ENCODE data around the gene TMEM250.

Gene TMEM250

GRCh38 chr9:136119883-136120393 is 1.3 kb upstream of the TMEM250 start:
- no peaks in the 10 kb centered on the region for H3K9me3 Mint-ChIP-seq
- ATAC-seq (replicated peaks; ENCODE audit: extremely low read depth, poor library complexity, severe bottlenecking) = no peak
- peaks cover 5% of the 10 kb centered on the region for H3K4me1 Mint-ChIP-seq
- DNase-seq (ENCODE audit: low spot score in 2 of 2) = no peak
- peak overlapping the region; percentile 78 for H3K4me3 Mint-ChIP-seq
- peaks cover 15% of the 10 kb centered on the region for H3K36me3 Mint-ChIP-seq (ENCODE audit: insufficient read depth)
- H3K27ac Mint-ChIP-seq (ENCODE audit: low read depth) = no peak overlapping the region
- peaks cover 5% of the 10 kb centered on the region for H3K27me3 Mint-ChIP-seq

GRCh38 chr9:136119061-136119882 is 597 bp upstream of the TMEM250 start:
- Mint-ChIP-seq H3K4me3 (peak overlapping the region; percentile 78), H3K27ac (ENCODE audit: low read depth) (no peak overlapping the region), H3K4me1 (peaks cover 5% of the 10 kb centered on the region), H3K27me3 (no peaks in the 10 kb centered on the region), H3K36me3 (ENCODE audit: insufficient read depth) (peaks cover 16% of the 10 kb centered on the region), H3K9me3 (no peaks in the 10 kb centered on the region)
- peak; percentile 28 for ATAC-seq (replicated peaks; ENCODE audit: extremely low read depth, poor library complexity, severe bottlenecking)
- DNase-seq (ENCODE audit: low spot score in 2 of 2) = no peak

DNA sequence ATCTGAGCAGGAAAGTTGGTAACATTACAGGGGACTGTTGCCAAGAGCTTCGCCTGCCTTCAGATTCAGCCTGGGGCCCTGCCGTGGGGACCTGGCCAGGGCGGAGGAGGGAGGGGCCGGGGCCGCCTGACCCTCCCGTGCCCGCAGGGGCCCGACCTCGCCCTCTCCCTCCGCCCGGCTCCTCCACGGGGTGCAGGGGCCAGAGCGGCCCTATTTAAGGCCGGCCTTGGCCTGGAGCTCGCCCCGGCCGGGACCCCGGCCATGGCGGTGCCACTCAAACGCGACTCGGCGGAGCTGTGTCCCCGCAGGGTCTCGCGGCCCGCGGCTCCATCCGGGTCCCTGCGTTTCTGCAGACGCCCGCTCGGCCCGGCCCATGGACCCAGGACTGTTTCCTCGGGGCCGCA is 757 bp downstream of the TMEM250 start:
- Mint-ChIP-seq H3K4me3 (peak overlapping the region; percentile 71), H3K36me3 (ENCODE audit: insufficient read depth) (peaks cover 19% of the 10 kb centered on the region), H3K27me3 (no peaks in the 10 kb centered on the region), H3K9me3 (no peaks in the 10 kb centered on the region), H3K27ac (ENCODE audit: low read depth) (no peak overlapping the region), H3K4me1 (peaks cover 12% of the 10 kb centered on the region)
- ATAC-seq (replicated peaks; ENCODE audit: extremely low read depth, poor library complexity, severe bottlenecking) (no peak), DNase-seq (ENCODE audit: low spot score in 2 of 2) (no peak)

- H3K4me3 Mint-ChIP-seq = peak overlapping the region; percentile 71
- no peak overlapping the region for H3K27ac Mint-ChIP-seq (ENCODE audit: low read depth)
- H3K9me3 Mint-ChIP-seq = no peaks in the 10 kb centered on the region
- peaks cover 9% of the 10 kb centered on the region for H3K4me1 Mint-ChIP-seq
- peaks cover 18% of the 10 kb centered on the region for H3K36me3 Mint-ChIP-seq (ENCODE audit: insufficient read depth)
- no peaks in the 10 kb centered on the region for H3K27me3 Mint-ChIP-seq
- no peak for ATAC-seq (replicated peaks; ENCODE audit: extremely low read depth, poor library complexity, severe bottlenecking)
- DNase-seq (ENCODE audit: low spot score in 2 of 2) = no peak
Measured at GRCh38 chr9:136117291-136117915, 1.3 kb downstream of the TMEM250 start.

GRCh38 chr9:136116360-136117098 is 2.1 kb downstream of the TMEM250 start:
- Mint-ChIP-seq H3K4me3 (peak overlapping the region; percentile 71), H3K9me3 (no peaks in the 10 kb centered on the region), H3K27ac (ENCODE audit: low read depth) (peak overlapping the region; percentile 78), H3K36me3 (ENCODE audit: insufficient read depth) (peaks cover 18% of the 10 kb centered on the region), H3K4me1 (peaks cover 10% of the 10 kb centered on the region), H3K27me3 (no peaks in the 10 kb centered on the region)
- DNase-seq (ENCODE audit: low spot score in 2 of 2) = no peak
- no peak for ATAC-seq (replicated peaks; ENCODE audit: extremely low read depth, poor library complexity, severe bottlenecking)

GRCh38 chr9:136115641-136116359 is 2.9 kb downstream of the TMEM250 start:
- no peaks in the 10 kb centered on the region for H3K9me3 Mint-ChIP-seq
- H3K27me3 Mint-ChIP-seq = no peaks in the 10 kb centered on the region
- peak overlapping the region; percentile 78 for H3K27ac Mint-ChIP-seq (ENCODE audit: low read depth)
- H3K4me1 Mint-ChIP-seq = peaks cover 17% of the 10 kb centered on the region
- no peak overlapping the region for H3K4me3 Mint-ChIP-seq
- H3K36me3 Mint-ChIP-seq (ENCODE audit: insufficient read depth) = peaks cover 18% of the 10 kb centered on the region
- ATAC-seq (replicated peaks; ENCODE audit: extremely low read depth, poor library complexity, severe bottlenecking) (no peak), DNase-seq (ENCODE audit: low spot score in 2 of 2) (no peak)

- ATAC-seq (replicated peaks; ENCODE audit: extremely low read depth, poor library complexity, severe bottlenecking) (no peak), DNase-seq (ENCODE audit: low spot score in 2 of 2) (no peak)
- Mint-ChIP-seq H3K27ac (ENCODE audit: low read depth) (no peak overlapping the region), H3K36me3 (ENCODE audit: insufficient read depth) (peaks cover 18% of the 10 kb centered on the region), H3K9me3 (no peaks in the 10 kb centered on the region), H3K4me1 (peaks cover 19% of the 10 kb centered on the region), H3K27me3 (no peaks in the 10 kb centered on the region), H3K4me3 (no peak overlapping the region)
Measured at GRCh38 chr9:136115206-136115605, 3.5 kb downstream of the TMEM250 start.

- Mint-ChIP-seq H3K4me1 (peaks cover 23% of the 10 kb centered on the region), H3K9me3 (no peaks in the 10 kb centered on the region), H3K36me3 (ENCODE audit: insufficient read depth) (peaks cover 18% of the 10 kb centered on the region), H3K27me3 (no peaks in the 10 kb centered on the region), H3K4me3 (no peak overlapping the region), H3K27ac (ENCODE audit: low read depth) (no peak overlapping the region)
- ATAC-seq (replicated peaks; ENCODE audit: extremely low read depth, poor library complexity, severe bottlenecking) (no peak), DNase-seq (ENCODE audit: low spot score in 2 of 2) (no peak)
Measured at GRCh38 chr9:136114610-136115009, 4.1 kb downstream of the TMEM250 start.

DNA sequence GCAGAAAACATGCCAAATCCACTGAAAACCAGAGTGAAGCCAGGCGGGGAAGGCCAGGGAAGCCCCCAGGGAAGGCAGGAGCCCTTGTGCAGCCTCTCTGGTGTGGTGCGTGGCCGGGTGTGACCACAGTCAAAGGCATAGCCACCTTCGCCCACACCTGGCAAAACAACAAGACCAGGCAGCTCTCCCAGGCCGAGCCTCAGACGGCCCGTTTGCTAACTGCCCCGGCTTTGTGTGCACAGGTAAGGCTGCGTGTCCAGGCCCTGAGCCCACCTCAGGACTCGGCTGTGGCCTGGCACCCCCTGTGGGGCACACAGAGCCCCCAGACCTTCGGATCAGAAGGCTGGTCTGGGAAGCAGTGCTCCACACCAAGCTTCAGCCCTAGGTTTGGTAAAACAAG is 6.1 kb downstream of the TMEM250 start:
- Mint-ChIP-seq H3K4me3 (no peak overlapping the region), H3K27me3 (no peaks in the 10 kb centered on the region), H3K36me3 (ENCODE audit: insufficient read depth) (peaks cover 14% of the 10 kb centered on the region), H3K4me1 (peaks cover 27% of the 10 kb centered on the region), H3K9me3 (no peaks in the 10 kb centered on the region), H3K27ac (ENCODE audit: low read depth) (peak overlapping the region; percentile 80)
- ATAC-seq (replicated peaks; ENCODE audit: extremely low read depth, poor library complexity, severe bottlenecking) (no peak), DNase-seq (ENCODE audit: low spot score in 2 of 2) (no peak)

DNA sequence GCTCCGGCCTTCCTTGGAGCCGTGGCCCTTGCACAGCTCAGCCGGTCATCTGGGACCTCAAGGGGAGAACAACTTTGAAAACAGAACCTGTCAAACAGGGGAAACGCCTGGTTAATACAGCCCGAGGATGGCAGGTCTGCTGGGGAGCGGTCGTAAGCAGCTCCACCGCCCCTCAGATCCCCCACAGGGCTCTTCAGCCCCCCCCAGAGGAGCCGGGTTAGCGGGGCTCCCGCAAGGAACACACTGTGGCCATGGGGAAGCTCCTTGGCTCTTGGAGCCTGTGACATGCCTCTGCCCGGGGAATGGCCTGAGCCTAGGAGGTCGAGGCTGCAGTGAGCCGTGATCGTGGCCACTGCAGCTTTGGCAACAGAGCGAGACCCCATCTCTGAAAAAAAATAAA is 6.8 kb downstream of the TMEM250 start:
- ATAC-seq (replicated peaks; ENCODE audit: extremely low read depth, poor library complexity, severe bottlenecking) = no peak
- Mint-ChIP-seq H3K36me3 (ENCODE audit: insufficient read depth) (peaks cover 16% of the 10 kb centered on the region), H3K4me3 (peak overlapping the region; percentile 84), H3K27ac (ENCODE audit: low read depth) (peak overlapping the region; percentile 80), H3K9me3 (no peaks in the 10 kb centered on the region), H3K27me3 (no peaks in the 10 kb centered on the region), H3K4me1 (peaks cover 34% of the 10 kb centered on the region)
- no peak for DNase-seq (ENCODE audit: low spot score in 2 of 2)

- DNase-seq (ENCODE audit: low spot score in 2 of 2) (no peak), ATAC-seq (replicated peaks; ENCODE audit: extremely low read depth, poor library complexity, severe bottlenecking) (no peak)
- peaks cover 13% of the 10 kb centered on the region for H3K36me3 Mint-ChIP-seq (ENCODE audit: insufficient read depth)
- no peaks in the 10 kb centered on the region for H3K9me3 Mint-ChIP-seq
- peak overlapping the region; percentile 84 for H3K4me3 Mint-ChIP-seq
- H3K4me1 Mint-ChIP-seq = peaks cover 41% of the 10 kb centered on the region
- peak overlapping the region; percentile 80 for H3K27ac Mint-ChIP-seq (ENCODE audit: low read depth)
- H3K27me3 Mint-ChIP-seq = no peaks in the 10 kb centered on the region
Measured at GRCh38 chr9:136111190-136111589, 7.5 kb downstream of the TMEM250 start.

All from central memory CD8-positive, alpha-beta T cell (primary cell).